ENCODE measurements around the gene EPB41L3.
"Not testable (repeated sequence)": the region's sequence is repeated elsewhere in the genome, so short reads cannot be mapped to it uniquely, and the experiment has no call there.

EPB41L3 gene

GRCh38 chr18:5530629-5531178, 13.1 kb downstream of the EPB41L3 start:
- no peak for DNase-seq

- no peak for DNase-seq
Observed at GRCh38 chr18:5529471-5529870, 14.3 kb downstream of the EPB41L3 start.

- DNase-seq = no peak
Observed at GRCh38 chr18:5527603-5528002, 16.2 kb downstream of the EPB41L3 start.

- DNase-seq = no peak
Observed at GRCh38 chr18:5524660-5525059, 19.1 kb downstream of the EPB41L3 start.

- no peak for DNase-seq
Observed at GRCh38 chr18:5521000-5521399, 22.8 kb downstream of the EPB41L3 start.

- no peak for DNase-seq
Observed at GRCh38 chr18:5520464-5520863, 23.3 kb downstream of the EPB41L3 start.

- DNase-seq = no peak
Observed at GRCh38 chr18:5519448-5520298, 24.1 kb downstream of the EPB41L3 start.

- no peak for DNase-seq
Observed at GRCh38 chr18:5518899-5519371, 24.9 kb downstream of the EPB41L3 start.

GRCh38 chr18:5518179-5518770, 25.5 kb downstream of the EPB41L3 start:
- DNase-seq = no peak

GRCh38 chr18:5516841-5517240, 27.0 kb downstream of the EPB41L3 start:
- DNase-seq = no peak

- peak; percentile 39 for DNase-seq
Observed at GRCh38 chr18:5515011-5515784, 28.6 kb downstream of the EPB41L3 start.

GRCh38 chr18:5513947-5514346, 29.9 kb downstream of the EPB41L3 start:
- DNase-seq = no peak

- DNase-seq = no peak
Observed at GRCh38 chr18:5512176-5512575, 31.6 kb downstream of the EPB41L3 start.

GRCh38 chr18:5511541-5511940, 32.3 kb downstream of the EPB41L3 start:
- not testable (repeated sequence) for DNase-seq

GRCh38 chr18:5510135-5510846, 33.5 kb downstream of the EPB41L3 start:
- DNase-seq = no peak

GRCh38 chr18:5508821-5509220, 35.0 kb downstream of the EPB41L3 start:
- no peak for DNase-seq

- no peak for DNase-seq
Observed at GRCh38 chr18:5507756-5508155, 36.0 kb downstream of the EPB41L3 start.

- no peak for DNase-seq
Observed at GRCh38 chr18:5506174-5506573, 37.6 kb downstream of the EPB41L3 start.

- no peak for DNase-seq
Observed at GRCh38 chr18:5503740-5504139, 40.1 kb downstream of the EPB41L3 start.

- DNase-seq = no peak
Observed at GRCh38 chr18:5500158-5500939, 43.4 kb downstream of the EPB41L3 start.

GRCh38 chr18:5498452-5498851, 45.3 kb downstream of the EPB41L3 start:
- no peak for DNase-seq

GRCh38 chr18:5496305-5496704, 47.5 kb downstream of the EPB41L3 start:
- DNase-seq = no peak
